Gastroesophageal sphincter (tissue), 3 donors: Measurements from ENCODE around the gene NUP153.

ENCODE experiments used
- EP300 ChIP-seq: sonication (generic); formaldehyde crosslinking; IDR thresholded peaks from one replicate; pipeline ENCODE4 v1.6.1; 2017; ENCODE audit warnings: antibody characterized with exemption, mild to moderate bottlenecking
- POLR2A ChIP-seq, 2 donors: fragments of 450-650 bp; IDR thresholded peaks; one replicate each; pipeline ENCODE4 v1.6.1; 2017; ENCODE audit warnings: antibody characterized with exemption in 2 of 2, mild to moderate bottlenecking in 2 of 2, moderate library complexity in 1 of 2
- POLR2AphosphoS5 ChIP-seq: sonication (generic); formaldehyde crosslinking; IDR thresholded peaks from one replicate; pipeline ENCODE4 v1.6.1; 2017; ENCODE audit warnings: antibody characterized with exemption
- TF ChIP-seq, protein P1 (sequence below), 4 experiments: fragments of 200-600 bp in 2 of 4; fragments of 450-650 bp in 2 of 4; sonication (generic) in 1 of 4; IDR thresholded peaks; one replicate each; pipeline ENCODE4 v1.5.1; 2017 to 2019; ENCODE audit warnings: antibody characterized with exemption in 4 of 4, mild to moderate bottlenecking in 2 of 4, moderate library complexity in 2 of 4

- TF ChIP-seq, protein P1, sequence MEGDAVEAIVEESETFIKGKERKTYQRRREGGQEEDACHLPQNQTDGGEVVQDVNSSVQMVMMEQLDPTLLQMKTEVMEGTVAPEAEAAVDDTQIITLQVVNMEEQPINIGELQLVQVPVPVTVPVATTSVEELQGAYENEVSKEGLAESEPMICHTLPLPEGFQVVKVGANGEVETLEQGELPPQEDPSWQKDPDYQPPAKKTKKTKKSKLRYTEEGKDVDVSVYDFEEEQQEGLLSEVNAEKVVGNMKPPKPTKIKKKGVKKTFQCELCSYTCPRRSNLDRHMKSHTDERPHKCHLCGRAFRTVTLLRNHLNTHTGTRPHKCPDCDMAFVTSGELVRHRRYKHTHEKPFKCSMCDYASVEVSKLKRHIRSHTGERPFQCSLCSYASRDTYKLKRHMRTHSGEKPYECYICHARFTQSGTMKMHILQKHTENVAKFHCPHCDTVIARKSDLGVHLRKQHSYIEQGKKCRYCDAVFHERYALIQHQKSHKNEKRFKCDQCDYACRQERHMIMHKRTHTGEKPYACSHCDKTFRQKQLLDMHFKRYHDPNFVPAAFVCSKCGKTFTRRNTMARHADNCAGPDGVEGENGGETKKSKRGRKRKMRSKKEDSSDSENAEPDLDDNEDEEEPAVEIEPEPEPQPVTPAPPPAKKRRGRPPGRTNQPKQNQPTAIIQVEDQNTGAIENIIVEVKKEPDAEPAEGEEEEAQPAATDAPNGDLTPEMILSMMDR (IDR thresholded peaks at IDR 0.05): no peak
- no peak for TF ChIP-seq POLR2A (IDR thresholded peaks at IDR 0.05)
- no peak for TF ChIP-seq POLR2AphosphoS5
- no peak for TF ChIP-seq EP300
Measured at GRCh38 chr6:17622144-17622543, 84.6 kb downstream of the NUP153 start.
